Stimulated activated naive CD4-positive, alpha-beta T cell (primary cell): ENCODE measurements around the gene CLDN15.
"Not testable (repeated sequence)": the region's sequence is repeated elsewhere in the genome, so short reads cannot be mapped to it uniquely, and the experiment has no call there.

Source experiments
- DNase-seq, 6 experiments: peaks; one replicate each; lab custom pipeline; 2025; lab: John Stamatoyannopoulos, UW

CLDN15 gene

DNA sequence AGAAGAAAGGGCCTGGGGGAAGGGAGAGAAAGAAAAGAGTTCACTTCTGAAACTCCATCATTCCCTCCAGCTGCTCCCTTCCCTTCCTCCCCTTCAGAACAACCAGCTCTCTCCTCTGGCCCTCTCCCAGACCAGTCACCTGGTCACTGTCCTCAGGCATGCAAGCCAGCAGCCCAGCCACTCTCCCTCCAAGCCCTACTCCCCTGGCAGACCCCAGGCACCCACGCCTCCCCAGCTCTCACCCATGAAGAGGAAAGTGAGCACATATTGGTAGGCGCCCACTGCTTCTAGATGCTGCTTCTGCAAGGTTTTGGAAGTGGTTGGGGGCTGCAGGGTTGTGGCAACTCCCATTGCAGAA is 37.1 kb downstream of the CLDN15 start:
- DNase-seq = no peak

DNA sequence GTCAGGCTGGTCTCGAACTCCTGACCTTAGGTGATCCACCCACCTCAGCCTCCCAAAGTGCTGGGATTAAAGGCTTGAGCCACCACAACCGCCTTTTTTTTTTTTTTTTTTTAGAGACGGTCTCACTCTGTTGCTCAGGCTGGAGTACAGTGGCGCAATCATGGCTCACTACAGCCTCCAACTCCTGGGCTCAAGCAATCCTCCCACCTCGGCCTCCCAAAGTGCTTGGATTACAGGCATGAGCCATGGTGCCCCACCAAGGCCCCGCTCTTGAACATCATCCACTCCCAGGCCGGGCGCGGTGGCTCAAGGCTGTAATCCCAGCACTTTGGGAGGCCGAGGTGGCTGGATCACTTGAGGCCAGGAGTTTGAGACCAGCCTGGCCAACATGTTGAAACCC is 38.1 kb downstream of the CLDN15 start:
- DNase-seq = not testable (repeated sequence)

DNA sequence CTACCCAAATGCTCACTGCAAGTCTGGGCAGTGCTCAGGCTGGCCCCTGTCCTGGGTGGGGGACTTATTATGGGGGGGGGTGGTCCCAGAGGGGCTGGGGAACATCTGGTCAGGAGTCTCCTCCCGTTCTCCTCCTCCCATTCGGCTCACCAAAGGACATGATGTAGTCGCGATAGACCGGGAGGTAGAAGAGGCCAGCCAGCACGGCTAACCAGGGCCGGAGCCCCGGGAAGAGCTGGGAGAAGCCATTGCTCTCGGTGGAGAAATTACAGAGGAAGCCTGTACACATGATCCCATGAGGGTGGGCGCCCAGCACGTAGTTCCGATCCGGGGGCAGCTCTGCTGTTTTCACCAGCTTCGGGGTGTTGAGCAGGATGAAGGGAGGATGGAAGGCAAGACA is 39.1 kb downstream of the CLDN15 start:
- DNase-seq = no peak

DNA sequence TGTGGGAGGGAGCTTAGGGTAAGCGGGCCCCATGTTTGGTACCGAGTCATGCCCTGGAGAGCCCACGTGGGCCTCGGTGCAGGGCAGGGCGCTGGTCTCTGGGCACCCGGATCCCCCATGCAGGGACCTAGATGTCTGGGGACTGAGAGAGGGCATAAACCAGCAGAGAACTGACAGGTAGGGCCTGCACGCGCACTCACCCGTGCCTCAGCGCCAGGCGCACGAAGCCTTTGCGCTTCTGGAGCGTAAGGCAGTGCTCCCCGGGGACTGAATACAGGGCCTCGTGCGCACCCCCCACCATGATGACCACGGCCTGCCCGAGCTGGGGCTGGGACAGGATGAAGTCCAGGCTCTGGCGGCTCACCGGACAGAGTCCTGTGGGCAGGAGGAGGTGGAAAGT is 39.6 kb downstream of the CLDN15 start:
- DNase-seq = no peak

DNA sequence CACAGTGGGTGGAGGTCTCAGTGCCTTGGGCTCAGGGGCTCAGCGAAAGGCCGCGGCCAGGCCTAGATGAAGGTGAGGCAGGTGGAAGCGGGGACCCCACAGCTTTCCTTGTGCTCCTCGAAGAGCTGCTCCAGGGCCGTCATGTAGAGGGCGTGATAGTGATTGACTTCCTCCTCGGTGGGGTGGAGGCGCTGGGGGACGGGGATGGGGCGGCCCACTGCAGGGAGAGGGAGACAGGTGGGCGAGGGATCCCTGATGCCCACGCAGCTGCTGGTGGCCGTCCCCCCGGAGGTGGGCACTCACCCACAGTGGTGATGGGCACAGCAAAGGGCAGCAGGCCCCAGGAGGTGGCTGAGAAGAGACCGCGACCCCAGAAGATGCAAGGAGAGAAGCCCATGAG is 41.7 kb downstream of the CLDN15 start:
- no peak for DNase-seq

DNA sequence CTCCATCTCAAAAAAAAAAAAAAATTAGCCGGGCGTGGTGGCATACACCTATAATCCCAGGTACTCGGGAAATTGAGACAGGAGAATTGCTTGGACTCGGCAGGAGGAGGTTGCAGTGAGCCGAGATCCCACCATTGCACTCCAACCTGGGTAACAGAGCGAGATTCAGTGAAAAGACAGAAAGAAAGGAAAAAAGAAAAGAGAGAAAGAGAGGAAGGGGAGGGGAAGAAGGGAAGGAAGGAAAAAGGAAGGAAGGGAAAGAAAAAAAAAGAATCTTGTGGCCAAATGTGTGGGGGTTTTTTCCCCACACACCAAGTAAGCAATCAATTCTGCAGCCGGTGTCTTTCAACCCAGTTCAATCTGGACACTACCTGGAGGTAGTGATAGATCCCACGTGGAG is 48.5 kb downstream of the CLDN15 start:
- no peak for DNase-seq

DNA sequence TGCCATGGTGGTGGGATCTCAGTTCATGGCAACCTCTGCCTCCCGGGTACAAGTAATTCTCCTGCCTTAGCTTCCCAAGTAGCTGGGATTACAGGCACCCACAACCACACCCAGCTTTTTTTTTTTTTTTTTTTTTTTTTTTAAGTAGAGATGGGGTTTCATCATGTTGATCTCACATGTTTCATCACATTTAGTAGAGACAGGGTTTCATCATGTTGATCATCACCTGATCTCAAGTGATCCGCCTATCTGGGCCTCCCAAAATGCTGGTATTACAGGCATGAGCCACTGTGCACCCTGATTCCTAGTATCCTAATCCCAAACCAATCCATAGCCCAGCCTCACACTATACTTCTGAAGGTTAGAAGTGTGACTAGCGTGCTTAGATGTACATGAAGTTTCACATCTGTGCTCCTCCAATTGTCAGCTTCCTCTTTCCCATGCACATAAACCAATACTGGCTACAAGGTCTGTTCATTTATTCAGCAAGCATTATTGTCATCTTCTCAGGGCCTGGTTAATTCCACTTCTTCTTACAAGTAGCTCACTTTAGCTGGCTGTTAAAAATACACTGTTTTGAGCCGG is 50.7 kb downstream of the CLDN15 start:
- no peak for DNase-seq

DNA sequence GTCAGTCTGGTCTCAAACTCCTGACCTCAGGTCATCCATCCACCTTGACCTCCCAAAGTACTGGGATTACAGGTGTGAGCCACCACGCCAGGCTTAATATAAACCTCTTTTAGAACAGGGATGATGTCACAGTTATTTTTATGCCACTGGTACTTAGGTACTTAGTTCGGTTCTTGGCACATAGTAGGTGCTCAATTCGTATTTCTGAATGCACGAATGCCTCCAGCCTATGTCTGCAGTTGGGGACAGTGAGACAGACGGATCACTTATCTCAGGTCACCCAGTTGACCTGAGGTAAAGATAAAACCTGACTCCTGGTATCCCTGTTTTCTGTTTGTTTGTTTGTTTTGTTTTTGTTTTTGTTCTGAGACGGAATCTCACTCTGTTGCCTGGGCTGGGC is 51.4 kb downstream of the CLDN15 start:
- DNase-seq = no peak

DNA sequence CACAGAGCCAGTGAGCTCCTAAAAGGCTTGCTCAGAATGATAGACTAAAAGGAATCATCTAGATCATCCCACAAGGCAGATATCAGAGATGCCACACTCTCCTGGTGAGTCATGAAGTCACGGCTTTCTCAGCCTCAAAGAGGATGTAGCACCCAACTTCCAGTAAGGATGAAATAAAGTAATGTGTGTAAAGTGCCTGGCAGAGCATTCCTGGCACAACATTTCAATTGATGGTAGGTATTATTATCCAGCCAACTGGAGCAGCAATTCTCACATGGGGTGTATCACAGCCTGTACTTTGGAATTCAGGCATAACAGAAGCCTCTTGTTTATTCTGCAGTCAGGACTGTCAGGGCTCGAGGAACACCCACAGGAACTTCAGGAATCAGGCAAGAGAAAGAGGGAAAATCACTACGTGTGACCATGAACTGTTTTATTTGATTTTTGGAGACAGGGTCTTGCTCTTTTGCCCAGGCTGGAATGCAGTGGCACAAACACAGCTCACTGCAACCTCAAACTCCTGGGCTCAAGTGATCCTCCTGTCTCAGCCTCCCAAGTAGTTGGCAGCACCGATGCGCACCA is 52.3 kb downstream of the CLDN15 start:
- DNase-seq = no peak
